Measurements from ENCODE around the gene MBNL1.
"Not testable (repeated sequence)": the region's sequence is repeated elsewhere in the genome, so short reads cannot be mapped to it uniquely, and the experiment has no call there.

Gene MBNL1

GRCh38 chr3:152365126-152365525 is 96.4 kb downstream of the MBNL1 start:
- TF ChIP-seq, protein P1, sequence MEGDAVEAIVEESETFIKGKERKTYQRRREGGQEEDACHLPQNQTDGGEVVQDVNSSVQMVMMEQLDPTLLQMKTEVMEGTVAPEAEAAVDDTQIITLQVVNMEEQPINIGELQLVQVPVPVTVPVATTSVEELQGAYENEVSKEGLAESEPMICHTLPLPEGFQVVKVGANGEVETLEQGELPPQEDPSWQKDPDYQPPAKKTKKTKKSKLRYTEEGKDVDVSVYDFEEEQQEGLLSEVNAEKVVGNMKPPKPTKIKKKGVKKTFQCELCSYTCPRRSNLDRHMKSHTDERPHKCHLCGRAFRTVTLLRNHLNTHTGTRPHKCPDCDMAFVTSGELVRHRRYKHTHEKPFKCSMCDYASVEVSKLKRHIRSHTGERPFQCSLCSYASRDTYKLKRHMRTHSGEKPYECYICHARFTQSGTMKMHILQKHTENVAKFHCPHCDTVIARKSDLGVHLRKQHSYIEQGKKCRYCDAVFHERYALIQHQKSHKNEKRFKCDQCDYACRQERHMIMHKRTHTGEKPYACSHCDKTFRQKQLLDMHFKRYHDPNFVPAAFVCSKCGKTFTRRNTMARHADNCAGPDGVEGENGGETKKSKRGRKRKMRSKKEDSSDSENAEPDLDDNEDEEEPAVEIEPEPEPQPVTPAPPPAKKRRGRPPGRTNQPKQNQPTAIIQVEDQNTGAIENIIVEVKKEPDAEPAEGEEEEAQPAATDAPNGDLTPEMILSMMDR (IDR thresholded peaks at IDR 0.05; ENCODE audit: low read depth, low read length), result no peak
- DNase-seq (ENCODE audit: extremely low read depth, low read depth), result no peak

DNA sequence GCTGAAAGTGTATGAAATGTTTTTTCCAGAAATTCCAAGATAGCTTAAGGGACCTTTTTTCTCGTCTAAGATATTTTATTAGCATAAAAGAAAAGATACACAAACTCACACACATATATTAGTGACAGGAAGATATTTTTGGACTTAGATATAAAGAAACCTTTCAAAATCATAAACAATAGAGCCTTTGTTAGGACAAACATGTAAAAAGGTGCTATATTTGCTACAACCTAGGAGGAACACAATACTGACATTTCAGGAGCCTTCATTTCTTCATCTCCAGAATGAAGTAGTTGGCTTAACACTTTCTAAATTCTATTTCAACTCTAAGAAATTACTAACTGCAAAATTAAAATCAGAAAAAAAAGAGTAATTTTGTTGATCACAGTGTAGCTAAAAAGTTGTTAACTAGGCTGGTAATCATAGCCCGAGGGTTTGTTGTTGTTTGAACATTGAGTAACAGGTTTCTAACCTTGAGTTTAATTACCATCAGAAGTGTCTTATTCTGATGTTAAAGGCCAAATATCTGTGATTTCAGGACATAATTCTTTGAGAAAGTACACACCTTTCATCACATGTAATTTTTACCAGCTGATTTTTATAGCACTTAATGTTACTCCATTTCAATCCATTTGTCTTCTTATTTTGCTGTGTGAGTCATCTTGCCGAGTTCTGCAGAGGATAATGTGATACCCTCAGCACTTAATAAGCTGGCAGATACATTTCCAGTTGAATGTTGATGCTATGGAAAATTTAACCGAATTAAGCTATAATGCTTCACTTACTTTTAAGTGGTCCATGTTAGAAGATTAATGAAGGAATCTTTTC is 97.3 kb downstream of the MBNL1 start:
- TF ChIP-seq, protein P1 (IDR thresholded peaks at IDR 0.05; ENCODE audit: low read depth, low read length), result no peak
- no peak for DNase-seq (ENCODE audit: extremely low read depth, low read depth)

- not testable (repeated sequence) for DNase-seq (ENCODE audit: extremely low read depth, low read depth)
Measured at GRCh38 chr3:152367192-152367591, 98.5 kb downstream of the MBNL1 start.

GRCh38 chr3:152372633-152373032 is 103.9 kb downstream of the MBNL1 start:
- not testable (repeated sequence) for DNase-seq (ENCODE audit: extremely low read depth, low read depth)

GRCh38 chr3:152373379-152373778 is 104.7 kb downstream of the MBNL1 start:
- DNase-seq (ENCODE audit: extremely low read depth, low read depth), result no peak

DNA sequence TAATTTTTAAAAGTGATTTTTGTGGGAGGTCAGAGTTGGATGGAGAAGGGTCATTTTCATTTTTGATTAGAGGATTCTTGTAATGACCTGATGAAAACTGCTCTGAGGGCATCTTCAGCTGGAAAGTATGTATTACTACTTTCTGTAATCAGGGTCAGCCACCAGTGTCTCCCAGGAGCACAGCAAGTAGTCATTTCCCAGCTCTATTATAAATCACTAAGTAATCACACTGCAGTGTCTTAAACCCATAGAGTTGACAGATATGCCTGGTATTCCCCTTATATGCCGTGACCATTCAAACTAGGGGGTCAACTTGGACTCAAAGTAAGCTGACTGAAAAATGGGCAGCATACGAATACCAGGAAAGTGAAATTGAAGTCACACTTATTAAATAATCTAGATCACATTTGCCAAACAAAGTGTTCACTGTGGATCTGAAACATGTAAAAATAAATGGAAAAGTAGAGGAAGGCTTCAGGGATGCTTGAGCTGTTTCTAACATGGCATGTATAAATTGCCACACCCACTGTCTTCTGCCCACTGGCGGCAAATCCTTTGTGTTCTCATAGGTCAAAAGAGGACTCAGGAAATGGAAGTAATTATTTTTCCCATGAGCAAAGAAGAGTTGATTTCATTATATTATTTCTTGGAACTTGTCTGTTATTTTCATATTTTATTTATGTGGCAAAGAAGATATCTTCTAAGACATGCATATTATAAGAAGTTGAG is 105.7 kb downstream of the MBNL1 start:
- TF ChIP-seq, protein P1 (IDR thresholded peaks at IDR 0.05; ENCODE audit: low read depth, low read length), result no peak
- DNase-seq (ENCODE audit: extremely low read depth, low read depth), result no peak

More at GRCh38 chr3:152373379-152373778, 104.7 kb downstream of the MBNL1 start:
- TF ChIP-seq, protein P1 (IDR thresholded peaks at IDR 0.05; ENCODE audit: low read depth, low read length), result no peak

DNA sequence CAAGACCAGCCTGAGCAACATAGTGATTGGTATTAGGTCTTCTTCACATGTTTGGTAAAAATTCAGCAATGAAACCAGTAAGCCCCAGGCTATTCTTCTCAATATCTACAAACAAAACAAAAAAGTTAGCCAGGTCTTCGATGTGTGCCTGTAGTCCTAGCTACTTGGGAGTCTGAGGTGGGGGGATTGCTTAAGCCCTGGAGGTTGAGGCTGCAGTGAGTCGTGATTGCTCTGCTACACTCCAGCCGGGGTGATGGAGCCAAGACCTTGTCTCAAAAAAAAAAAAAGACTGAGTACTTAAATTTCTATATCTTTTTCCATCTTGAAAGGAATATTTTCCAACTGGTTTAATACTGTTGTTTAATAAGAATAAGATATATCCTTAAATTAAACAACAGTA is 106.8 kb downstream of the MBNL1 start:
- no peak for DNase-seq (ENCODE audit: extremely low read depth, low read depth)

More for the DNA sequence above, 106.8 kb downstream of the MBNL1 start:
- TF ChIP-seq, protein P1 (IDR thresholded peaks at IDR 0.05; ENCODE audit: low read depth, low read length), result no peak

Measured in AG09319 (cell line).